HEK293 (cell line): Measurements from ENCODE around the gene JOSD2.

Experiments used
- CTCF ChIP-seq: fragments of 450-650 bp; formaldehyde crosslinking; IDR thresholded peaks from 2 replicates; pipeline ENCODE4 v1.5.1; 2016; ENCODE audit warnings: missing biosample characterization, missing genetic modification characterization
- GLIS2 ChIP-seq: fragments of 450-650 bp; formaldehyde crosslinking; IDR thresholded peaks from 2 replicates; pipeline ENCODE4 v1.5.1; 2016; ENCODE audit warnings: missing biosample characterization, missing genetic modification characterization
- KLF1 ChIP-seq: fragments of 450-650 bp; formaldehyde crosslinking; IDR thresholded peaks from 2 replicates; pipeline ENCODE4 v1.5.1; 2016; ENCODE audit warnings: missing biosample characterization, missing genetic modification characterization
- KLF8 ChIP-seq: fragments of 450-650 bp; formaldehyde crosslinking; IDR thresholded peaks from 2 replicates; pipeline ENCODE4 v1.5.1; 2016; ENCODE audit warnings: missing biosample characterization, missing genetic modification characterization
- SETDB1 ChIP-seq: IDR thresholded peaks from one replicate; pipeline ENCODE4 v1.6.1; 2017; ENCODE audit warnings: mild to moderate bottlenecking, low read length, moderate library complexity, mixed read lengths; ENCODE audit not compliant: insufficient read length
- YY1 ChIP-seq: fragments of 450-650 bp; formaldehyde crosslinking; IDR thresholded peaks from 2 replicates; pipeline ENCODE4 v1.5.1; 2018; ENCODE audit warnings: missing biosample characterization, missing genetic modification characterization
- ZNF146 ChIP-seq: fragments of 450-650 bp; formaldehyde crosslinking; IDR thresholded peaks from 2 replicates; pipeline ENCODE4 v1.5.1; 2016; ENCODE audit warnings: missing biosample characterization, missing genetic modification characterization
- ZNF274 ChIP-seq, 2 experiments: fragments of 200-500 bp in 1 of 2; fragments of 450-650 bp in 1 of 2; sonication (Bioruptor generic) in 1 of 2; formaldehyde crosslinking in 1 of 2; IDR thresholded peaks; 2 replicates each; pipeline versions ENCODE4 v1.5.1 to v1.6.1; 2014 to 2016; ENCODE audit warnings: borderline replicate concordance in 1 of 2, inconsistent platforms in 1 of 2, low read length in 1 of 2, missing biosample characterization in 1 of 2, missing genetic modification characterization in 1 of 2
- ZNF621 ChIP-seq: fragments of 450-650 bp; formaldehyde crosslinking; IDR thresholded peaks from 2 replicates; pipeline ENCODE4 v1.5.1; 2017; ENCODE audit warnings: missing biosample characterization, missing genetic modification characterization
- ZNF701 ChIP-seq: fragments of 450-650 bp; formaldehyde crosslinking; IDR thresholded peaks from 2 replicates; pipeline ENCODE4 v1.5.1; 2016; ENCODE audit warnings: missing biosample characterization, missing genetic modification characterization
- ZSCAN30 ChIP-seq: fragments of 450-650 bp; IDR thresholded peaks from 2 replicates; pipeline ENCODE4 v1.5.1; 2018; ENCODE audit warnings: missing biosample characterization, mild to moderate bottlenecking, missing genetic modification characterization, moderate library complexity
- TF ChIP-seq, protein P1 (sequence below): fragments of 450-650 bp; formaldehyde crosslinking; IDR thresholded peaks from 2 replicates; pipeline ENCODE4 v1.5.1; 2016; ENCODE audit warnings: missing biosample characterization, missing genetic modification characterization
- TF ChIP-seq, protein P2 (sequence below): fragments of 450-650 bp; formaldehyde crosslinking; IDR thresholded peaks from 2 replicates; pipeline ENCODE4 v1.5.1; 2016; ENCODE audit warnings: missing biosample characterization, missing genetic modification characterization

- TF ChIP-seq, protein P1, sequence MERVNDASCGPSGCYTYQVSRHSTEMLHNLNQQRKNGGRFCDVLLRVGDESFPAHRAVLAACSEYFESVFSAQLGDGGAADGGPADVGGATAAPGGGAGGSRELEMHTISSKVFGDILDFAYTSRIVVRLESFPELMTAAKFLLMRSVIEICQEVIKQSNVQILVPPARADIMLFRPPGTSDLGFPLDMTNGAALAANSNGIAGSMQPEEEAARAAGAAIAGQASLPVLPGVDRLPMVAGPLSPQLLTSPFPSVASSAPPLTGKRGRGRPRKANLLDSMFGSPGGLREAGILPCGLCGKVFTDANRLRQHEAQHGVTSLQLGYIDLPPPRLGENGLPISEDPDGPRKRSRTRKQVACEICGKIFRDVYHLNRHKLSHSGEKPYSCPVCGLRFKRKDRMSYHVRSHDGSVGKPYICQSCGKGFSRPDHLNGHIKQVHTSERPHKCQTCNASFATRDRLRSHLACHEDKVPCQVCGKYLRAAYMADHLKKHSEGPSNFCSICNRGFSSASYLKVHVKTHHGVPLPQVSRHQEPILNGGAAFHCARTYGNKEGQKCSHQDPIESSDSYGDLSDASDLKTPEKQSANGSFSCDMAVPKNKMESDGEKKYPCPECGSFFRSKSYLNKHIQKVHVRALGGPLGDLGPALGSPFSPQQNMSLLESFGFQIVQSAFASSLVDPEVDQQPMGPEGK (tag by site-specific recombination), result no peak
- no peak for TF ChIP-seq ZNF146
- TF ChIP-seq KLF1 (tag by site-specific recombination), result no peak
- no peak for TF ChIP-seq ZSCAN30
- no peak for TF ChIP-seq CTCF (tag by site-specific recombination)
- no peak for TF ChIP-seq ZNF274 (IDR thresholded peaks at IDR 0.05; ENCODE audit: low read length)
- no peak for TF ChIP-seq ZNF274 (tag by site-specific recombination; IDR thresholded peaks at IDR 0.05; ENCODE audit: borderline replicate concordance)
- no peak for TF ChIP-seq SETDB1
- TF ChIP-seq, protein P2, sequence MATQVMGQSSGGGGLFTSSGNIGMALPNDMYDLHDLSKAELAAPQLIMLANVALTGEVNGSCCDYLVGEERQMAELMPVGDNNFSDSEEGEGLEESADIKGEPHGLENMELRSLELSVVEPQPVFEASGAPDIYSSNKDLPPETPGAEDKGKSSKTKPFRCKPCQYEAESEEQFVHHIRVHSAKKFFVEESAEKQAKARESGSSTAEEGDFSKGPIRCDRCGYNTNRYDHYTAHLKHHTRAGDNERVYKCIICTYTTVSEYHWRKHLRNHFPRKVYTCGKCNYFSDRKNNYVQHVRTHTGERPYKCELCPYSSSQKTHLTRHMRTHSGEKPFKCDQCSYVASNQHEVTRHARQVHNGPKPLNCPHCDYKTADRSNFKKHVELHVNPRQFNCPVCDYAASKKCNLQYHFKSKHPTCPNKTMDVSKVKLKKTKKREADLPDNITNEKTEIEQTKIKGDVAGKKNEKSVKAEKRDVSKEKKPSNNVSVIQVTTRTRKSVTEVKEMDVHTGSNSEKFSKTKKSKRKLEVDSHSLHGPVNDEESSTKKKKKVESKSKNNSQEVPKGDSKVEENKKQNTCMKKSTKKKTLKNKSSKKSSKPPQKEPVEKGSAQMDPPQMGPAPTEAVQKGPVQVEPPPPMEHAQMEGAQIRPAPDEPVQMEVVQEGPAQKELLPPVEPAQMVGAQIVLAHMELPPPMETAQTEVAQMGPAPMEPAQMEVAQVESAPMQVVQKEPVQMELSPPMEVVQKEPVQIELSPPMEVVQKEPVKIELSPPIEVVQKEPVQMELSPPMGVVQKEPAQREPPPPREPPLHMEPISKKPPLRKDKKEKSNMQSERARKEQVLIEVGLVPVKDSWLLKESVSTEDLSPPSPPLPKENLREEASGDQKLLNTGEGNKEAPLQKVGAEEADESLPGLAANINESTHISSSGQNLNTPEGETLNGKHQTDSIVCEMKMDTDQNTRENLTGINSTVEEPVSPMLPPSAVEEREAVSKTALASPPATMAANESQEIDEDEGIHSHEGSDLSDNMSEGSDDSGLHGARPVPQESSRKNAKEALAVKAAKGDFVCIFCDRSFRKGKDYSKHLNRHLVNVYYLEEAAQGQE (tag by site-specific recombination), result no peak
- TF ChIP-seq ZNF621, result no peak
- TF ChIP-seq ZNF701, result no peak
- no peak for TF ChIP-seq YY1
- TF ChIP-seq GLIS2 (tag by site-specific recombination), result no peak
- TF ChIP-seq KLF8 (tag by site-specific recombination), result no peak
Measured at GRCh38 chr19:50465000-50465399, 46.0 kb downstream of the JOSD2 start.
